Mammary epithelial cell (primary cell): ENCODE data around the gene PDE3A.

Experiments
- CTCF ChIP-seq, 2 donors: IDR thresholded peaks in 1 of 2; conservative IDR thresholded peaks in 1 of 2; 2 replicates each; pipeline ENCODE4 v1.5.1; 2011 to 2012; ENCODE audit warnings: inconsistent platforms in 2 of 2, low read length in 2 of 2, mild to moderate bottlenecking in 2 of 2, control low read depth in 1 of 2, low read depth in 1 of 2; ENCODE audit not compliant: insufficient read depth in 1 of 2; ENCODE audit errors: extremely low read depth in 1 of 2
- EZH2 ChIP-seq: IDR thresholded peaks from 2 replicates; pipeline ENCODE4 v1.6.1; 2012; ENCODE audit warnings: low read length, inconsistent platforms, borderline replicate concordance

- no peak for TF ChIP-seq CTCF (conservative IDR thresholded peaks at IDR 0.05 in 1 of 2, IDR thresholded peaks at IDR 0.05 in 1 of 2; ENCODE audit: extremely low read depth in 1 of 2, insufficient read depth in 1 of 2, low read depth in 1 of 2, low read length in 2 of 2)
- no peak for TF ChIP-seq EZH2
Observed at GRCh38 chr12:20555015-20555414, 186.7 kb downstream of the PDE3A start.
